ENCODE data around the gene DNAH2. TPM values are rescaled to one million over a fixed set of nuclear protein-coding genes. Genes with fewer than 3 reads are reported as not detected.

Gene DNAH2
- polyA plus RNA-seq, 2 of the 4 experiments (the other 2 are of a cell fraction) = 0.01 to 0.08 TPM

- H3K4me1 ChIP-seq = no peaks in the 10 kb centered on the region; the same call in 2 of the 3 replicates
- POLR2A ChIA-PET = interaction anchor here (0.9 kb wide), 1 partner anchor 37 kb away, joined by 3 read pairs; the partner anchor contains the start of gene NAA38
- no peaks in the 10 kb centered on the region for H3K9me3 ChIP-seq
- H3K27ac ChIP-seq = no peak overlapping the region
- WGBS (ENCODE audit: missing lambda C conversion rate) = 34% methylated on average over 5 of the region's 5 CpGs
- FAIRE-seq = no peak
- no peak overlapping the region for H3K4me2 ChIP-seq
- TF ChIP-seq HES2 (IDR thresholded peaks at IDR 0.05) (no peak), MAFK (IDR thresholded peaks at IDR 0.05; ENCODE audit: partially characterized antibody) (no peak), USF2 (IDR thresholded peaks at IDR 0.05) (no peak), MAZ (IDR thresholded peaks at IDR 0.05; ENCODE audit: borderline replicate concordance, low read depth, low read length) (no peak), CHD4 (IDR thresholded peaks at IDR 0.05; ENCODE audit: borderline replicate concordance) (no peak)
- no peak overlapping the region for H3K4me3 ChIP-seq
- CTCF ChIA-PET = interaction anchor here (1.2 to 24.7 kb wide), 14 partner anchors 16 to 237 kb away, joined by 3 to 677 read pairs (median 8); partner anchors contain the start of genes KDM6B and NAA38
- no peak for ATAC-seq
- DNase-seq (ENCODE audit: low read depth in 1 of 2, low spot score in 1 of 2) = no peak
Observed at GRCh38 chr17:7820231-7820630, 102.7 kb downstream of the DNAH2 start.

GRCh38 chr17:7822126-7822525 is 104.6 kb downstream of the DNAH2 start:
- POLR2A ChIA-PET = no interaction called here

GRCh38 chr17:7823581-7824001 is 106.0 kb downstream of the DNAH2 start:
- Histone ChIP-seq H3K4me1 (no peaks in the 10 kb centered on the region; the same call in 2 of the 3 replicates), H3K27ac (no peak overlapping the region), H3K4me2 (no peak overlapping the region), H3K9me3 (no peaks in the 10 kb centered on the region), H3K4me3 (no peak overlapping the region)
- TF ChIP-seq BCL3 (IDR thresholded peaks at IDR 0.05) (no peak), TFCP2L1 (CRISPR knock-in tag; IDR thresholded peaks at IDR 0.05) (no peak), POLR2AphosphoS2 (conservative IDR thresholded peaks at IDR 0.05; ENCODE audit: low read length) (no peak), ELK1 (IDR thresholded peaks at IDR 0.05; ENCODE audit: low read depth, low read length) (no peak), RFX5 (IDR thresholded peaks at IDR 0.05) (no peak), ATOH8 (CRISPR knock-in tag; IDR thresholded peaks at IDR 0.05; ENCODE audit: low read depth) (no peak), PHF8 (IDR thresholded peaks at IDR 0.05; ENCODE audit: borderline replicate concordance, low read depth) (no peak), JUNB (IDR thresholded peaks at IDR 0.05) (no peak), CEBPB (IDR thresholded peaks at IDR 0.05) (no peak), FOSB (CRISPR knock-in tag; IDR thresholded peaks at IDR 0.05) (no peak)
- no peak for ATAC-seq
- ChIA-PET POLR2A (no interaction called here), CTCF (interaction anchor here (0.7 to 24.7 kb wide), 28 partner anchors 11 to 566 kb away, joined by 3 to 677 read pairs (median 5); partner anchors contain the start of genes CYB5D1, DNAH2, EFNB3 and KDM6B)
- WGBS (ENCODE audit: missing lambda C conversion rate) = 84% methylated on average over 20 of the region's 20 CpGs
- DNase-seq (ENCODE audit: low read depth in 1 of 2, low spot score in 1 of 2) = no peak
- FAIRE-seq = no peak

More at GRCh38 chr17:7822126-7822525, 104.6 kb downstream of the DNAH2 start:
- CTCF ChIA-PET = interaction anchor here (0.5 to 24.7 kb wide), 28 partner anchors 10 to 248 kb away, joined by 3 to 677 read pairs (median 6); partner anchors contain the start of genes ALOX15B, CYB5D1, EFNB3 and KDM6B
- FAIRE-seq (no peak), DNase-seq (ENCODE audit: low read depth in 1 of 2, low spot score in 1 of 2) (no peak), ATAC-seq (no peak)
- Histone ChIP-seq H3K4me2 (no peak overlapping the region), H3K27ac (no peak overlapping the region), H3K4me1 (no peaks in the 10 kb centered on the region; the same call in 2 of the 3 replicates), H3K4me3 (no peak overlapping the region), H3K9me3 (no peaks in the 10 kb centered on the region)
- WGBS (ENCODE audit: missing lambda C conversion rate) = 42% methylated on average over 14 of the region's 14 CpGs
- TF ChIP-seq HMGXB4 (CRISPR knock-in tag; IDR thresholded peaks at IDR 0.05; ENCODE audit: borderline replicate concordance) = no peak
- no peak for TF ChIP-seq CEBPB (IDR thresholded peaks at IDR 0.05)
- TF ChIP-seq RNF2 (IDR thresholded peaks at IDR 0.05; ENCODE audit: borderline replicate concordance, low read depth) = no peak
- no peak for TF ChIP-seq EP300 (IDR thresholded peaks at IDR 0.05)
- TF ChIP-seq PBX3 (IDR thresholded peaks at IDR 0.05) = no peak
- TF ChIP-seq ZC3H11A (IDR thresholded peaks at IDR 0.05) = no peak
- no peak for TF ChIP-seq CBX8 (IDR thresholded peaks at IDR 0.05)
- TF ChIP-seq KDM1A (IDR thresholded peaks at IDR 0.05; ENCODE audit: low read depth) = no peak

Data from A549 (cell line).